H1 (cell line): ENCODE measurements around the gene DNAI2. TPM values are rescaled to one million over a fixed set of nuclear protein-coding genes. Genes with fewer than 3 reads are reported as not detected.

ENCODE experiments used
- CTCF ChIA-PET: fragments of 300-600 bp; sonication (Branson Sonifier 250); formaldehyde crosslinking; loops from one replicate; lab custom pipeline; 2021; ENCODE audit not compliant: partially characterized antibody; lab: Charles Lee
- POLR2A ChIA-PET: fragments of 300-600 bp; sonication (Branson Sonifier 250); formaldehyde crosslinking; loops from one replicate; lab custom pipeline; 2021; ENCODE audit warnings: inconsistent platforms; ENCODE audit not compliant: partially characterized antibody; lab: Charles Lee
- DNase-seq, 2 experiments: peaks; one replicate each; pipeline versions ENCODE4 v3.0.0 to v3.0.0-alpha.2; 2010 to 2022; ENCODE audit warnings: low spot score in 2 of 2, low read depth in 1 of 2, mixed read lengths in 1 of 2
- FAIRE-seq: peaks from 2 replicates; lab custom pipeline; 2011; peaks lifted over from hg19 to GRCh38; lab: Jason Lieb, UNC
- H2AFZ ChIP-seq: 2 replicates; pipeline ENCODE4 v1.8.1; 2012; ENCODE audit warnings: low read length, inconsistent platforms
- H2AK5ac ChIP-seq: 2 replicates; pipeline ENCODE4 v1.6.1; 2013; ENCODE audit warnings: low read depth, low read length
- H2BK120ac ChIP-seq: replicated peaks from 2 replicates; pipeline ENCODE3; 2013; ENCODE audit warnings: low read depth, low read length, inconsistent platforms
- H2BK12ac ChIP-seq: 2 replicates; pipeline ENCODE4 v1.6.1; 2013; ENCODE audit warnings: low read depth, low read length
- H2BK15ac ChIP-seq: 2 replicates; pipeline ENCODE4 v1.6.1; 2013; ENCODE audit warnings: low read length
- H2BK20ac ChIP-seq: 2 replicates; pipeline ENCODE4 v1.6.1; 2013; ENCODE audit warnings: low read length
- H2BK5ac ChIP-seq: 2 replicates; pipeline ENCODE4 v1.6.1; 2013; ENCODE audit warnings: low read depth, low read length
- H3K14ac ChIP-seq: 2 replicates; pipeline ENCODE4 v1.6.1; 2013; ENCODE audit warnings: inconsistent platforms; ENCODE audit not compliant: insufficient read length
- H3K18ac ChIP-seq: 2 replicates; pipeline ENCODE4 v1.6.1; 2013; ENCODE audit warnings: low read length; ENCODE audit errors: extremely low read depth
- H3K23ac ChIP-seq: 2 replicates; pipeline ENCODE4 v1.6.1; 2013; ENCODE audit warnings: inconsistent platforms; ENCODE audit not compliant: insufficient read length
- H3K23me2 ChIP-seq: 2 replicates; pipeline ENCODE4 v1.6.1; 2013; ENCODE audit warnings: low read depth, low read length
- H3K27ac ChIP-seq: 2 replicates; pipeline ENCODE4 v1.6.1; 2011; ENCODE audit warnings: low read depth, low read length, inconsistent platforms
- H3K27me3 ChIP-seq, 4 experiments: replicated peaks in 1 of 4; 1 replicate in 1 of 4; 2 replicates in 3 of 4; pipeline versions ENCODE4 v1.6.1 to v1.8.1; 2011 to 2013; ENCODE audit warnings: low read length in 3 of 4, mild to moderate bottlenecking in 3 of 4, inconsistent platforms in 2 of 4, mixed read lengths in 2 of 4, moderate library complexity in 1 of 4; ENCODE audit not compliant: control insufficient read depth in 3 of 4, insufficient read depth in 3 of 4; ENCODE audit errors: extremely low read depth in 1 of 4
- H3K36me3 ChIP-seq, 4 experiments: 2 replicates each; pipeline versions ENCODE4 v1.6.1 to v1.8.1; 2011 to 2013; ENCODE audit warnings: mild to moderate bottlenecking in 4 of 4, low read length in 3 of 4, moderate library complexity in 2 of 4, control low read depth in 1 of 4, inconsistent platforms in 1 of 4; ENCODE audit not compliant: insufficient read depth in 4 of 4, control insufficient read depth in 2 of 4
- H3K4ac ChIP-seq: replicated peaks from 2 replicates; pipeline ENCODE3; 2013; ENCODE audit warnings: low read length, low read depth, mixed read lengths, inconsistent platforms; ENCODE audit not compliant: insufficient read length
- H3K4me1 ChIP-seq, 4 experiments: replicated peaks in 1 of 4; 1 replicate in 1 of 4; 2 replicates in 3 of 4; pipeline versions ENCODE4 v1.6.1 to v1.8.1; 2011 to 2013; ENCODE audit warnings: low read length in 3 of 4, inconsistent platforms in 2 of 4, mixed read lengths in 1 of 4; ENCODE audit not compliant: insufficient read depth in 4 of 4, control insufficient read depth in 3 of 4
- H3K4me2 ChIP-seq, 2 experiments: 2 replicates each; pipeline versions ENCODE4 v1.6.1 to v1.8.1; 2011 to 2013; ENCODE audit warnings: low read depth in 2 of 2, low read length in 2 of 2, control low read depth in 1 of 2, inconsistent platforms in 1 of 2, mild to moderate bottlenecking in 1 of 2; ENCODE audit not compliant: insufficient read depth in 1 of 2
- H3K4me3 ChIP-seq, 4 experiments: fragments of 200-600, 300-600 bp in 1 of 4; sonication (generic), shearing (Covaris generic), sonication (Bioruptor Twin) in 1 of 4; 2 replicates each; pipeline versions ENCODE4 v1.5.1 to v1.8.1; 2011 to 2016; ENCODE audit warnings: low read length in 4 of 4, low read depth in 3 of 4, control low read depth in 2 of 4, inconsistent platforms in 2 of 4, mild to moderate bottlenecking in 2 of 4, mixed read lengths in 1 of 4, moderate library complexity in 1 of 4; ENCODE audit not compliant: insufficient read depth in 2 of 4; ENCODE audit errors: extremely low read depth in 1 of 4
- H3K56ac ChIP-seq: replicated peaks from 2 replicates; pipeline ENCODE3; 2013; ENCODE audit warnings: low read depth, mild to moderate bottlenecking, mixed read lengths, low read length, inconsistent platforms; ENCODE audit not compliant: insufficient read length
- H3K79me1 ChIP-seq: 2 replicates; pipeline ENCODE4 v1.6.1; 2013; ENCODE audit warnings: low read depth, low read length, control low read depth
- H3K79me2 ChIP-seq, 2 experiments: 2 replicates each; pipeline versions ENCODE4 v1.6.1 to v1.8.1; 2012 to 2013; ENCODE audit warnings: low read length in 2 of 2, mild to moderate bottlenecking in 2 of 2, inconsistent platforms in 1 of 2; ENCODE audit not compliant: insufficient read depth in 2 of 2, control insufficient read depth in 1 of 2
- H3K9ac ChIP-seq, 4 experiments: replicated peaks in 1 of 4; 1 replicate in 1 of 4; 2 replicates in 3 of 4; pipeline versions ENCODE4 v1.6.1 to v1.8.1; 2011 to 2013; ENCODE audit warnings: low read depth in 3 of 4, low read length in 3 of 4, control low read depth in 2 of 4, mild to moderate bottlenecking in 2 of 4, moderate library complexity in 2 of 4, inconsistent platforms in 1 of 4; ENCODE audit errors: extremely low read depth in 1 of 4
- H3K9me3 ChIP-seq, 2 experiments: 2 replicates each; pipeline versions ENCODE4 v1.6.1 to v1.8.1; 2012 to 2013; ENCODE audit warnings: mild to moderate bottlenecking in 2 of 2, moderate library complexity in 2 of 2, control low read depth in 1 of 2, inconsistent platforms in 1 of 2, low read depth in 1 of 2, low read length in 1 of 2, mixed read lengths in 1 of 2; ENCODE audit not compliant: insufficient read depth in 2 of 2
- H4K20me1 ChIP-seq, 2 experiments: replicated peaks in 1 of 2; 2 replicates each; pipeline versions ENCODE3 to v1.8.1; 2011 to 2013; ENCODE audit warnings: inconsistent platforms in 2 of 2, low read length in 2 of 2, mild to moderate bottlenecking in 1 of 2; ENCODE audit not compliant: insufficient read depth in 2 of 2, control insufficient read depth in 1 of 2
- H4K5ac ChIP-seq: 2 replicates; pipeline ENCODE4 v1.6.1; 2013; ENCODE audit warnings: low read length, low read depth, mixed read lengths, inconsistent platforms; ENCODE audit not compliant: insufficient read length
- H4K8ac ChIP-seq: 2 replicates; pipeline ENCODE4 v1.8.0; 2013; ENCODE audit warnings: mild to moderate bottlenecking, moderate library complexity, low read length, inconsistent platforms; ENCODE audit not compliant: insufficient read depth; ENCODE audit errors: extremely low read depth
- H4K91ac ChIP-seq: replicated peaks from 2 replicates; pipeline ENCODE3; 2013; ENCODE audit warnings: low read length, mixed read lengths, inconsistent platforms; ENCODE audit not compliant: insufficient read length
- ASH2L ChIP-seq: fragments of 200-600, 300-600 bp; sonication (generic); IDR thresholded peaks from one replicate; pipeline ENCODE4 v1.7.1; 2017; ENCODE audit warnings: low read length
- FOSL1 ChIP-seq: IDR thresholded peaks from 2 replicates; pipeline ENCODE4 v1.6.1; 2011; ENCODE audit warnings: mild to moderate bottlenecking, low read depth, low read length, moderate library complexity; ENCODE audit not compliant: insufficient read depth
- HDAC6 ChIP-seq: IDR thresholded peaks from one replicate; pipeline ENCODE4 v1.7.1; 2012; ENCODE audit warnings: low read depth, mild to moderate bottlenecking, inconsistent platforms, low read length, moderate library complexity
- JUN ChIP-seq: IDR thresholded peaks from 2 replicates; pipeline ENCODE4 v1.6.1; 2011; ENCODE audit warnings: low read depth, mild to moderate bottlenecking, improper control_type of control experiment, low read length
- KDM1A ChIP-seq: fragments of 200-600, 300-600 bp; sonication (generic); IDR thresholded peaks from 2 replicates; pipeline ENCODE4 v1.7.1; 2016; ENCODE audit warnings: mild to moderate bottlenecking, low read length, borderline replicate concordance
- PHF8 ChIP-seq: fragments of 200-600 bp; sonication (generic); conservative IDR thresholded peaks from 2 replicates; pipeline ENCODE4 v1.7.1; 2012; ENCODE audit warnings: low read depth, mild to moderate bottlenecking, inconsistent platforms, low read length, moderate library complexity
- POLR2A ChIP-seq, 2 experiments: IDR thresholded peaks; 1 replicate in 1 of 2; 2 replicates in 1 of 2; pipeline ENCODE4 v1.6.1; 2011; ENCODE audit warnings: low read depth in 2 of 2, low read length in 2 of 2, mild to moderate bottlenecking in 2 of 2; ENCODE audit errors: control extremely low read depth in 1 of 2
- RFX5 ChIP-seq: IDR thresholded peaks from 2 replicates; pipeline ENCODE4 v1.6.1; 2011; ENCODE audit warnings: low read depth, low read length, improper control_type of control experiment, borderline replicate concordance
- SP1 ChIP-seq: IDR thresholded peaks from 2 replicates; pipeline ENCODE4 v1.6.1; 2011; ENCODE audit warnings: low read depth, low read length
- SRF ChIP-seq: IDR thresholded peaks from 2 replicates; pipeline ENCODE4 v1.6.1; 2011; ENCODE audit warnings: mild to moderate bottlenecking, low read depth, low read length, moderate library complexity
- TAF7 ChIP-seq: optimal IDR thresholded peaks from 2 replicates; pipeline ENCODE3; 2011; ENCODE audit warnings: low read depth, mild to moderate bottlenecking, inconsistent platforms, low read length, moderate library complexity, borderline replicate concordance
- WGBS, 2 experiments: shearing (Covaris generic) in 1 of 2; methylation state at CpG; one replicate each; pipeline versions ENCODE4 v1.1.6 to v1.1.7; 2013 to 2015; ENCODE audit warnings: low lambda C conversion rate in 2 of 2, mixed read lengths in 2 of 2, inconsistent platforms in 1 of 2, low coverage in 1 of 2, missing lambda C conversion rate in 1 of 2; ENCODE audit not compliant: insufficient replicate concordance in 2 of 2, insufficient coverage in 1 of 2, insufficient read length in 1 of 2; ENCODE audit errors: extremely low coverage in 1 of 2, missing lambda C conversion rate in 1 of 2; 5-methylcytosine and 5-hydroxymethylcytosine counted together
- polyA plus RNA-seq, 7 experiments: library from polyadenylated mRNA; depleted of rRNA in 3 of 7; stranded (reverse) in 5 of 7; unstranded in 2 of 7; fragments of >200 nt in 5 of 7; fragments of 200-250 nt in 2 of 7; gene quantifications; 1 replicate in 5 of 7; 2 replicates in 1 of 7; 4 replicates in 1 of 7; pipeline versions ENCODE4 v1.2.1 to v1.2.3, GENCODE V29; 2011 to 2013; ENCODE audit warnings: missing spikeins in 2 of 7, mixed read lengths in 2 of 7
- total RNA-seq: library from RNA; stranded (reverse); fragmentation: NEBNext Ultra II Directional; extraction: Animal tissue kit (Norgen Biotek cat#: 25700); gene quantifications from 2 replicates; pipeline ENCODE4 v1.2.1, GENCODE V29; 2021
- TF ChIP-seq, protein P1 (sequence below): IDR thresholded peaks from 2 replicates; pipeline ENCODE4 v1.6.1; 2011; ENCODE audit warnings: low read length, improper control_type of control experiment
- TF ChIP-seq, protein P2 (sequence below): IDR thresholded peaks from 2 replicates; pipeline ENCODE4 v1.6.1; 2012; ENCODE audit warnings: inconsistent platforms

Gene DNAI2
- total and polyA plus RNA-seq, 2 of the 8 experiments (the other 6 are each of a cell fraction or from before 2014, with no cell fraction given) = 0.08 to 0.15 TPM

DNA sequence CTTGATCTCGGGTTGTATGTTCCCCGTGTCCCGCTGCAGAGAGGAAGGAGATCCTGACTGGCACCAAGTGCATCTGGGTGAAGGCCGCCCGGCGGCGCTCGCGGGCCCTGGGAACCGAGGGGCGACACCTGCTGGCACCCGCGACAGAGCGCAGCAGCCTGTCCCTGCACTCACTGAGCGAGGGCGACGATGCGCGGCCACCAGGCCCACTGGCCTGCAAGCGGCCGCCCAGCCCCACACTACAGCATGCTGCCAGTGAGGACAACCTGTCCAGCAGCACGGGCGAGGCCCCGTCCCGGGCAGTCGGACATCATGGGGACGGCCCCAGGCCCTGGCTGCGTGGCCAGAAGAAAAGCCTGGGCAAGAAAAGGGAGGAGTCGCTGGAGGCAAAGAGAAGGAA is 80.1 kb downstream of the DNAI2 start:
- 17% methylated on average over 29 of the region's 29 CpGs; no CpG with 5 or more reads in 1 of the 2 experiments for WGBS, 2 experiments
- H4K5ac ChIP-seq = no peak overlapping the region
- H3K56ac ChIP-seq = no peak overlapping the region
- H3K27ac ChIP-seq = no peak overlapping the region
- no peak overlapping the region for H3K9ac ChIP-seq
- H2AFZ ChIP-seq = no peak overlapping the region
- H3K14ac ChIP-seq = no peak overlapping the region
- H3K27me3 ChIP-seq = peaks cover 16 to 49% (median 33%) of the 10 kb centered on the region in 4 experiments
- H2BK120ac ChIP-seq = no peak overlapping the region
- H3K9me3 ChIP-seq = no peaks in the 10 kb centered on the region
- no peak overlapping the region for H3K4ac ChIP-seq
- H3K4me1 ChIP-seq = peaks cover 0 to 8% (median 6%) of the 10 kb centered on the region in 4 experiments; a peak in 5 of 7 replicates
- DNase-seq (peak in 1 of 2 experiments; percentile 92), FAIRE-seq (no peak)
- H3K79me2 ChIP-seq = no peaks in the 10 kb centered on the region
- no peak overlapping the region for H2BK20ac ChIP-seq
- ChIA-PET CTCF (interaction anchor here (0.8 to 11.2 kb wide), 14 partner anchors 9 to 134 kb away, joined by 3 to 114 read pairs (median 5); partner anchors contain the start of gene BTBD17), POLR2A (no interaction called here)
- peak overlapping the region; percentile 42 for H4K91ac ChIP-seq
- H3K4me3 ChIP-seq = no peak overlapping the region; a peak in 2 of 8 replicates
- H3K4me2 ChIP-seq = peak overlapping the region in 1 of 2 experiments; percentile 55; a peak in 3 of 4 replicates
- H2BK12ac ChIP-seq = no peak overlapping the region
- H3K36me3 ChIP-seq = peaks cover 0 to 10% (median 0%) of the 10 kb centered on the region in 4 experiments; a peak in 1 of 8 replicates
- H2BK5ac ChIP-seq = no peak overlapping the region
- peaks cover 2% of the 10 kb centered on the region; the same call in 1 of the 2 replicates for H3K23me2 ChIP-seq
- H4K8ac ChIP-seq = peak overlapping the region; percentile 35; the same call in 1 of the 2 replicates
- H3K79me1 ChIP-seq = no peaks in the 10 kb centered on the region
- H3K23ac ChIP-seq = no peak overlapping the region
- peaks cover 0 to 3% of the 10 kb centered on the region in 2 experiments for H4K20me1 ChIP-seq
- no peak overlapping the region for H2AK5ac ChIP-seq
- H3K18ac ChIP-seq = no peak overlapping the region
- H2BK15ac ChIP-seq = 0 out of 2 replicates have a peak overlapping the region, but pooled peaks have one; percentile 61
- TF ChIP-seq, protein P1, sequence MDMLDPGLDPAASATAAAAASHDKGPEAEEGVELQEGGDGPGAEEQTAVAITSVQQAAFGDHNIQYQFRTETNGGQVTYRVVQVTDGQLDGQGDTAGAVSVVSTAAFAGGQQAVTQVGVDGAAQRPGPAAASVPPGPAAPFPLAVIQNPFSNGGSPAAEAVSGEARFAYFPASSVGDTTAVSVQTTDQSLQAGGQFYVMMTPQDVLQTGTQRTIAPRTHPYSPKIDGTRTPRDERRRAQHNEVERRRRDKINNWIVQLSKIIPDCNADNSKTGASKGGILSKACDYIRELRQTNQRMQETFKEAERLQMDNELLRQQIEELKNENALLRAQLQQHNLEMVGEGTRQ = no peak
- TF ChIP-seq RFX5 = no peak
- no peak for TF ChIP-seq PHF8
- peak; percentile 19 for TF ChIP-seq ASH2L
- TF ChIP-seq TAF7 = peak; percentile 87
- no peak for TF ChIP-seq FOSL1
- TF ChIP-seq SP1 = no peak
- TF ChIP-seq, protein P2, sequence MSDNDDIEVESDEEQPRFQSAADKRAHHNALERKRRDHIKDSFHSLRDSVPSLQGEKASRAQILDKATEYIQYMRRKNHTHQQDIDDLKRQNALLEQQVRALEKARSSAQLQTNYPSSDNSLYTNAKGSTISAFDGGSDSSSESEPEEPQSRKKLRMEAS = peak; percentile 64
- TF ChIP-seq POLR2A (IDR thresholded peaks at IDR 0.05; ENCODE audit: control extremely low read depth in 1 of 2, low read depth in 2 of 2, low read length in 2 of 2) = no peak
- no peak for TF ChIP-seq HDAC6
- no peak for TF ChIP-seq SRF
- TF ChIP-seq KDM1A = no peak
- no peak for TF ChIP-seq JUN
